ENCODE data around the gene KIF24. TPM values are rescaled to one million over a fixed set of nuclear protein-coding genes. Genes with fewer than 3 reads are reported as not detected.
"Not testable (repeated sequence)": the region's sequence is repeated elsewhere in the genome, so short reads cannot be mapped to it uniquely, and the experiment has no call there.

Gene KIF24
- total and polyA plus RNA-seq, 10 donors: 0.15 to 1.8 (median 0.64) TPM

DNA sequence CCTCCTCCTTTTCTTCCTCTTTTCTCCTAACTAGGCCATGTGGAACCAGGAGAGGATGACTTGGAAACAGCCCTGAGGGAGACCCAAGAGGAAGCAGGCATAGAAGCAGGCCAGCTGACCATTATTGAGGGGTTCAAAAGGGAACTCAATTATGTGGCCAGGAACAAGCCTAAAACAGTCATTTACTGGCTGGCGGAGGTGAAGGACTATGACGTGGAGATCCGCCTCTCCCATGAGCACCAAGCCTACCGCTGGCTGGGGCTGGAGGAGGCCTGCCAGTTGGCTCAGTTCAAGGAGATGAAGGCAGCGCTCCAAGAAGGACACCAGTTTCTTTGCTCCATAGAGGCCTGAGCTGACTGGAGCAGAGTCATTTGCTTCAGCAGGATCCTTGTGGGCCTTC is 14.0 kb upstream of the KIF24 start:
- Histone ChIP-seq H3K36me3 (peaks cover 2 to 93% (median 42%) of the 10 kb centered on the region in 6 donors), H3K27me3 (replicated peaks in 1 of 7) (no peaks in the 10 kb centered on the region), H3K4me3 (no peak overlapping the region), H3K27ac (no peak overlapping the region), H3K9me3 (no peaks in the 10 kb centered on the region), H3K4me1 (peaks cover 0 to 9% (median 0%) of the 10 kb centered on the region in 6 donors)
- intact Hi-C loops (cut with DNase I; ENCODE audit: low total_unique reads): no loop called here
- TF ChIP-seq CTCF (IDR thresholded peaks at IDR 0.05 in 8 of 11, conservative IDR thresholded peaks at IDR 0.05 in 3 of 11) (no peak), POLR2AphosphoS5 (IDR thresholded peaks at IDR 0.05) (peak in 1 of 3 donors; percentile 17), POLR2A (IDR thresholded peaks at IDR 0.05) (no peak)
- no peak for DNase-seq
- 89 to 97% (median 95%) methylated on average over 5 of the region's 5 CpGs for WGBS, 5 donors

DNA sequence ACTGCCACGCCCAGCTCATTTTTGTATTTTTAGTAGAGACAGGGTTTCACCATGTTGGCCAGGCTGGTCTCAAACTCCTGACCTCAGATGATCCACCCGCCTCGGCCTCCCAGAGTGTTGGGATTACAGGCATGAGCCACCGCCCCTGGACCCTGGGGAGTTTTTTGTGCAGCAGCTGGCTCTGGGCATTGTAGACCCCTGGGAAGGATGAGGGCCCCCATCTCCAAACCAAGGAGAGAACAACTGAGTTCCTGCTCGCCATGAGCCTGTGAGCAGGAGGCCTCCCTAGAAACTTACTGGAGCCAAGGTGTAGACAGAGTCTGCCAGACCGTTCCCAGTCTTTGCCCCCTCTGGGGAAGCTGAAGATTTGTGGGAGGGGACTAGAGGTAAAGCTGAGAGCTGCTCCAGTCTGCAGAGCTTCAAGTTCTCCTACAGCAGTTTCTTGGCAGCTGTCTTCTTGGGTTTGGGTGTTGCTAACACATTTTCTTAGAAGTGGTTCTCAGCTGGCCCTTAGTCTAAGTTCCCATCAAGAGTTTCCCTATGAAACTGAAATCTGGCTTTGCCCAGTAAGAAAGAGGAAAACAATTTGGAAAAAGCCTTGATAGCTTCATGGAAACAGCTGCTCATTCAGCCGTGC is 12.7 kb upstream of the KIF24 start:
- Histone ChIP-seq H3K4me1 (peaks cover 0 to 9% (median 0%) of the 10 kb centered on the region in 6 donors), H3K4me3 (no peak overlapping the region), H3K36me3 (peaks cover 2 to 90% (median 46%) of the 10 kb centered on the region in 6 donors), H3K27me3 (replicated peaks in 1 of 7) (no peaks in the 10 kb centered on the region), H3K27ac (no peak overlapping the region), H3K9me3 (no peaks in the 10 kb centered on the region)
- WGBS, 5 donors: 87 to 94% (median 92%) methylated on average over 6 to 7 of the region's 7 CpGs
- DNase-seq: no peak
- no peak for TF ChIP-seq CTCF (IDR thresholded peaks at IDR 0.05 in 8 of 11, conservative IDR thresholded peaks at IDR 0.05 in 3 of 11)
- no peak for TF ChIP-seq POLR2AphosphoS5 (IDR thresholded peaks at IDR 0.05)
- TF ChIP-seq POLR2A (IDR thresholded peaks at IDR 0.05): no peak
- intact Hi-C loops (cut with DNase I; ENCODE audit: low total_unique reads): no loop called here

DNA sequence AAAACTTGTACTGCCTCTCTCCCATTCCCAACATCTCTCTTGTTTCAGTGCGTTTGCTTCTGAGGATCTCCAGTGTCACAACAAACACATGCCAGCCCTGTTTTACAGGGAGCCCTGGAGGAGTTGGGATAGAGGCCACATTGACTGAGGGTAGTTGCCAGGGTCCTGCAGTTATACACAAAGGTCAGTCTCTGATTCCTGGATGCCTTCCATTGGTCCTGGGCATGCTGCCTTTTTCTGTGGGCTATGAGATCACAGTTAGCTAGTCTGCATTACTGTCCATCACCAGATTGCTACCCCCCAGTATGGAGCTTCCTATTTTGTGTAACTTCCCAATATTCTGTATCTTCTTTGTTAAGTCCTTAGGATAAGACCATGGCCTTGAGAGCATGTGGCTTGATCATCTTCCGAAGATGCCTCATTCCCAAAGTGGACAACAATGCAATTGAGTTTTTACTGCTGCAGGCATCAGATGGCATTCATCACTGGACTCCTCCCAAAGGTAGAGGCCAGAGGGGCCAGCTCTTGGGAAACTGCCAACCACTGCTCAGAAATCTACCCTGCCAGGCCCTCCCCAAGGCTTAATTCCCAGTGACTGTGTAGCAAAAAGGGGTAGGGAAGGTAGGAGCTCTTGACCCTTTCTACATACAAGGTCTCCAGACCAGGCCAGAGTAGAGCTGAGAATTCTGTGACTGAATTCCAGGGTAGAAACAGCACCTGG is 9.8 kb upstream of the KIF24 start:
- no peak overlapping the region for H3K4me3 ChIP-seq
- no peaks in the 10 kb centered on the region for H3K27me3 ChIP-seq (replicated peaks in 1 of 7)
- intact Hi-C loops (cut with DNase I; ENCODE audit: low total_unique reads): no loop called here
- DNase-seq: no peak
- no peak overlapping the region for H3K27ac ChIP-seq
- H3K36me3 ChIP-seq: peaks cover 2 to 71% (median 46%) of the 10 kb centered on the region in 6 donors
- WGBS, 5 donors: 92 to 100% (median 98%) methylated on average over 2 of the region's 2 CpGs
- H3K9me3 ChIP-seq: no peaks in the 10 kb centered on the region
- TF ChIP-seq POLR2AphosphoS5 (IDR thresholded peaks at IDR 0.05): no peak
- no peak for TF ChIP-seq POLR2A (IDR thresholded peaks at IDR 0.05)
- TF ChIP-seq CTCF (IDR thresholded peaks at IDR 0.05 in 8 of 11, conservative IDR thresholded peaks at IDR 0.05 in 3 of 11): no peak
- peaks cover 0 to 3% (median 0%) of the 10 kb centered on the region in 6 donors for H3K4me1 ChIP-seq

- H3K4me1 ChIP-seq; H3K27me3 ChIP-seq (replicated peaks in 1 of 7); H3K9me3 ChIP-seq; intact Hi-C loops (cut with DNase I; ENCODE audit: low total_unique reads); H3K27ac ChIP-seq; H3K4me3 ChIP-seq; DNase-seq: not testable (repeated sequence)
- peaks cover 2 to 64% (median 39%) of the 10 kb centered on the region in 6 donors for H3K36me3 ChIP-seq
Observed at GRCh38 chr9:34338079-34338478, 9.0 kb upstream of the KIF24 start.
